GM18873 (cell line): ENCODE results near the gene UBXN2A.
A peak's percentile ranks its signal among the peaks of the same experiment; 100 is the strongest.
"Not testable (repeated sequence)": the region's sequence is repeated elsewhere in the genome, so short reads cannot be mapped to it uniquely, and the experiment has no call there.

ENCODE experiments used
- ATAC-seq: cut with Tn5 transposase; IDR thresholded peaks from one replicate; pipeline ENCODE4 v1.9.1; 2021; ENCODE audit warnings: mild to moderate bottlenecking, moderate library complexity, moderate number of reproducible peaks; ENCODE audit not compliant: unreplicated experiment, low FRiP score

Gene UBXN2A

DNA sequence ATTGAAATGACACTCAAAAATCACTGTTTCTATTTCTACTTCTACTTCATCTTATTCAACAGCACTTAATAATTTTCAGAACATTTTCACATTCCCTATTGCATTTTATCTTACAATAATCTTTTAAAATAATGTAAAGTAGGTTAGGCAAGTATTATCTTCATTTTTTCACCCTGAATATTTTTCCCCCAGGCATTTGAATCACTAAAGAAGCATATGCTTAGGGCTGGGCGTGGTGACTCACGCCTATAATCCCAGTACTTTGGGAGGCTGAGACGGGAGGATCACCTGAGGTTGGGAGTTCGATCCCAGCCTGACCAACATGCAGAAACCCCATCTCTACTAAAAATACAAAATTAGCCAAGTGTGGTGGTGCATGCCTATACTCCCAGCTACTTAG, 100.2 kb downstream of the UBXN2A start:
- no peak for ATAC-seq

GRCh38 chr2:24043133-24043532, 102.9 kb downstream of the UBXN2A start:
- not testable (repeated sequence) for ATAC-seq

- no peak for ATAC-seq
Observed at GRCh38 chr2:24045511-24046508, 105.5 kb downstream of the UBXN2A start.

DNA sequence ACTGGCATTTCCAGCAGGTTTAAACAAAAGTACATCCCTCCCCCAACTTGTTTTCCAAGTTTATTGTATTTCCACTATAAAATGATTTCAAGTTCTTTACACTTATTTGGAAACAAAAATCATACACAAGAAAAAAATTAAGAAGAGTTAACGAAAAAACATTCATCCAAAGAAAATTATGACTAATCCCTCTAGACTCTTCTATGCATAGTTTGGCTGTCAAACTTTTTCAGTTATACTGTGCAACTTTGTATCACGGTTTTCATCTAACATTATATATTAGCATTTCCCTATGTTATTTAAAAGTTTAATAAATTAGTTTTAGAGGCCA, 106.3 kb downstream of the UBXN2A start:
- ATAC-seq = no peak

- ATAC-seq = peak; percentile 99
Observed at GRCh38 chr2:24046930-24047702, 106.9 kb downstream of the UBXN2A start, which contains the start of gene WDCP. TSS of gene WDCP (minus strand) at chr2:24047391. CDS start at chr2:24039494, 7,897 bp downstream.

DNA sequence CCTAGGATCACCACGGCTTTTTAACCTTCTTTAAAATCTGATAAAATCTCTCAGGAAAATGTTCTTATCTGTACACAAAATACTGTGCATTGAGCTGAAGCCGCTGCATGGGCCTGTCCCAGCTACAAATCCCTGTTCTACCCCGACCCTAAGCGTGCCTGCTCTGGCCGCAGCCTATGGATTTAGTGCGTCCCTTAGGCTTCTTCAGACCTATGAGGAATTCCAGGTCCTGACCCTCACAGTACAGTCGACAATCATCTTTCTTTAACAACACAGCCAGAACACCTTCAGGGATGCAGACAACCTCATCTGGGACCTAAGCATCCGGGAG, 107.4 kb downstream of the UBXN2A start:
- no peak for ATAC-seq

DNA sequence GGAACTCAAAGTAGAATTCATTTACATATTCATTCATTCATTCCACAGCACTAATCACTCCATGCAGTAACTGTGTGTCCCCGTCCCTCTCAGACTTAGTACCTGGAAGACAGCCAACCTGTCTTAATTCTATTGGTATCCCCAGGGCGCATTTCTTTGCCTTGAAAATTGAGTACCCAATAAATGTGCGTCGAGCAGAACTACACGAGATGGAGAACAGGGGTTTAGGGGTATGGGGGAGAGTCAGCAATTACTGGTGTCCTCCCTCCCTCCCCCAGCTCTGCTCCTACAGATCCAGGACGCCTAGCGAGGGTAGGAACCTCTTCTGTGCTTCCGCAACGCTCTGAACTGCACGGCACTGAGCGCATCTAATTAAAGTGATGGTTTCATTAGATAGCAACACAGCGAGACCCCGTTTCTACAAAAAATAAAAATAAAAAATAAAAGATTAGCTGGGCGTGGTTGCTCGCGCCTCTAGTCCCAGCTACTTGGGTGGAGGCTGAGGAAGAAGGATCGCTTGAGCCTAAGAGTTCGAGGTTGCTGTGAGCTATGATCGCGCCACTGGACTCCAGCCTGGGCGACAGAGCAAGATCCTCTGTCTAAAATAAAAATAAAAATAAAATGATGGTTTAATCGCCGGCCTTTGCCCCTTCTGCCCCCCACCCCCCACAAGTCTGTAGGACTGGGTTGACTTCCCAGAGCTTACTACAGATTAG, 108.7 kb downstream of the UBXN2A start:
- no peak for ATAC-seq

- no peak for ATAC-seq
Observed at GRCh38 chr2:24049485-24050021, 109.3 kb downstream of the UBXN2A start, which contains the start of gene FKBP1B. TSS of gene FKBP1B (plus strand) at chr2:24049741. CDS start at chr2:24049850, 109 bp downstream.

DNA sequence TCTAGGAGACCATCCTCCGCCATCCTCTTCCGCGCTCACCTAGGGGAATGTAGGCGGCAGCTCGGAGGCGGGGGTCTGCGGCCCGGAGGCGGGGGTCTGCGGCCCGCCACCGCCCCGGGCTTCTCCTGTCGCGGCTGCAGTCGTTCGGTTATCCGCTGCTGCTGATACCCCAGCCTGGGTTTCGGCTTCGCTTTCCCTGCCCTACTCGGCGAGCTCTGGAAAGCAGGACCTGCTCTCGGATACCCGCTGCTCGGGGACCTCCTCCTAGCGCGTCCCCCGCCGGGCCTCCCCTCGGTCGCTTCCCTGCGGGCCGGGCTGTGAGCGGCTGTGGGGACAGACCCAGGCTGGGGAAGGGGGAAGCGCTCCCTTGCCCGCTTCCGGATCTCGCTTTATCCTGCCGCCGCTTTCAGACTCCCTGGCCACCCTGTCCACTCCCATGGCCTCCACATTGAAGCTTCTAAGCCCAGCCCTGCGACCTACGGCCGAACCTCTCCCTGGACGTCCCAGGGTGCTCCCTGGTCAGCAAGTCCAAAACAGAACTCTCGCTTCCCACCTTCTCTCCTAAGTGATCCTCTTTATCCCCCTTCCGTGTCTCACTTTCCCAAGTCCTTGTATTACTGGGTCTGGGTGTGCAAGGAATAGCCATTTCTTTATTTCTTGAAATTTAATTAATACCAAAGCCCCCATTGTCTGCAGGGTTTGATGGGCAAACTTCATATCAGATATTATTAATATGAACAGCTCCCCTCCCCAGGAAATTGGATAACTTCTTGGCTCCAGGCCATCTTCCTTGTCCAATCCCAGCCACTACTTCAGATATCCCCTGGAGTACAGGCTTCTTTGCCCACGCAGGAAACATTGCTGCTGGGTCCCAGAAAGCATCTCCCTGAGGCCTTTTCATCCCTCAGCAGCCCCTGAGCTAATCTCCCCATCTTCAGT, 110.0 kb downstream of the UBXN2A start:
- ATAC-seq = no peak

DNA sequence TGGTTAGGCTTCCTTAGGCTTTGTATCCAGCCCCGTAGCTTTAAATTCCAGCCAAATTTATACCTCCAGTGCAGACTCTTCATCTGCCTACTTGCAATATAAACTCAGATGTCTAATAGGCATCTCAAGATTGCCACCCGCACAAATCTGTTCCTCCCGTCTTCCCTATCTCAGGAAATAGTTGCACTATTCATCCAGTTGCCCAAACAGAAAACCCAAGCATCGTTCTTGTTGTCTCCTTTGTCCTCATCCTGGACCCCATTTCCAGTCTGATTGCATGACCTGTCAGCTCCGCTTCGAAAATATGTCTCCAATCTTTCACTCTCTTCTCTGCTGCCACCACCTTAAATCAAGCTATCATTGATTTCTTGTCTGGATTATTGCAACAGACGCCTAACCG, 111.6 kb downstream of the UBXN2A start:
- no peak for ATAC-seq

DNA sequence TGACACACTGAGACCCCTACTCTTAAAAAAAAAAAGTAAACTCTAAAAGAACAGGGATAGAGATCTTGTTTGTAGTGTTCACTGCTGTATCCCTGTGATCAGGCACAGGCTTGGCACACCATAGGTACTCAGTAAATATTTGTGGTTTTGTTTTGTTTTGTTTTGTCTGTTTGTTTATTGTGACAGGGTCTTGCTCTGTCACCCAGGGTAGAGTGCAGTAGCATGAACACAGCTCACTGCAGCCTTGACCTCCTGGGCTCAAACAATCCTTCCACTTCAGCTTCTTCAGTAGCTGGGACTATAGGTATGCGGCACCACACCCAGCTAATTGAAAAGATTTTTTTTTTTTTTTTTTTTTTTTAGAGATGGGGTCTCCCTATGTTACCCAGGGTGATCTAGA, 112.7 kb downstream of the UBXN2A start:
- no peak for ATAC-seq
